AG04450 (cell line): Measurements from ENCODE around the gene RIPK4. TPM values are rescaled to one million over a fixed set of nuclear protein-coding genes. Genes with fewer than 3 reads are reported as not detected.

Experiments
- CTCF ChIA-PET: fragments of 300-600, 350-600 bp; formaldehyde crosslinking; extraction: SDS; loops from one replicate; lab custom pipeline; 2022; ENCODE audit warnings: antibody characterized with exemption, inconsistent platforms; lab: Charles Lee
- POLR2A ChIA-PET: fragments of 350-600 bp; formaldehyde crosslinking; extraction: SDS; loops from one replicate; lab custom pipeline; 2021; ENCODE audit warnings: antibody characterized with exemption, inconsistent platforms; lab: Yijun Ruan, JAX
- DNase-seq: peaks from one replicate; pipeline ENCODE4 v3.0.0-alpha.2; 2011; ENCODE audit warnings: low read depth, low spot score
- H3K27ac ChIP-seq: one replicate; pipeline ENCODE4 v1.5.1; 2012; ENCODE audit warnings: low read depth, low read length, control low read depth
- H3K27me3 ChIP-seq: one replicate; pipeline ENCODE4 v1.6.0; 2012; ENCODE audit warnings: low read length; ENCODE audit not compliant: control insufficient read depth, insufficient read depth
- H3K4me3 ChIP-seq: 2 replicates; pipeline ENCODE4 v1.5.1; 2011; ENCODE audit warnings: mild to moderate bottlenecking, low read depth, low read length, control low read depth
- H3K9me3 ChIP-seq: 2 replicates; pipeline ENCODE4 v1.5.1; 2012; ENCODE audit warnings: low read length; ENCODE audit not compliant: control insufficient read depth, insufficient read depth
- polyA plus RNA-seq: library from polyadenylated mRNA; depleted of rRNA; stranded (reverse); fragments of >200 nt; gene quantifications from 2 replicates; pipeline ENCODE4 v1.2.3, GENCODE V29; 2011
- TF ChIP-seq, protein P1 (sequence below): IDR thresholded peaks from 2 replicates; pipeline ENCODE4 v1.5.1; 2011; ENCODE audit warnings: low read depth, low read length, control low read depth, inconsistent platforms

The RIPK4 gene
- polyA plus RNA-seq, 1 experiment, result not detected

DNA sequence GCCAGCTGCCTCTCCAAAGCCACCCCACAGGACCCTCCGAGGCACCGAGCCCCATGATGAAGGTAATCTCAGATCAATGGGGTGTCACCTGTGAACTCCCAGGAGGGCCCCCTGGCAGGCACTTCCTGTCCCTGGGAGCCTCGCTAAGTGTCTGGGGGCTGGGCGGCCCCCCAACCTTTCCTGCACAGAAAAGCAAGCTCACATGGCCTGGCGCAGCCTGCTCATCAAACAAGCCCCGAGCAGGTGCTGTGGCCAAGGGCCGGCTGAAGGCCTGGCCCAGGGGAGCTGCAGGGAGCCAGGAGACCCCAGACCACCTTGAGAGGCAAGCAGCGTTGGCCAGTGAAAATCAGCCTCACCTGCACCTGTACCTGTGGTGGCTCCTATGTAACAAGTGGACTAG, 2.9 kb downstream of the RIPK4 start:
- peaks cover 80% of the 10 kb centered on the region for H3K27me3 ChIP-seq
- no peaks in the 10 kb centered on the region; the same call in 1 of the 2 replicates for H3K9me3 ChIP-seq
- no peak overlapping the region for H3K4me3 ChIP-seq
- POLR2A ChIA-PET, result interaction anchor here (0.6 kb wide), 1 partner anchor 120 kb away, joined by 5 read pairs; no protein-coding TSS in a partner anchor
- TF ChIP-seq, protein P1, sequence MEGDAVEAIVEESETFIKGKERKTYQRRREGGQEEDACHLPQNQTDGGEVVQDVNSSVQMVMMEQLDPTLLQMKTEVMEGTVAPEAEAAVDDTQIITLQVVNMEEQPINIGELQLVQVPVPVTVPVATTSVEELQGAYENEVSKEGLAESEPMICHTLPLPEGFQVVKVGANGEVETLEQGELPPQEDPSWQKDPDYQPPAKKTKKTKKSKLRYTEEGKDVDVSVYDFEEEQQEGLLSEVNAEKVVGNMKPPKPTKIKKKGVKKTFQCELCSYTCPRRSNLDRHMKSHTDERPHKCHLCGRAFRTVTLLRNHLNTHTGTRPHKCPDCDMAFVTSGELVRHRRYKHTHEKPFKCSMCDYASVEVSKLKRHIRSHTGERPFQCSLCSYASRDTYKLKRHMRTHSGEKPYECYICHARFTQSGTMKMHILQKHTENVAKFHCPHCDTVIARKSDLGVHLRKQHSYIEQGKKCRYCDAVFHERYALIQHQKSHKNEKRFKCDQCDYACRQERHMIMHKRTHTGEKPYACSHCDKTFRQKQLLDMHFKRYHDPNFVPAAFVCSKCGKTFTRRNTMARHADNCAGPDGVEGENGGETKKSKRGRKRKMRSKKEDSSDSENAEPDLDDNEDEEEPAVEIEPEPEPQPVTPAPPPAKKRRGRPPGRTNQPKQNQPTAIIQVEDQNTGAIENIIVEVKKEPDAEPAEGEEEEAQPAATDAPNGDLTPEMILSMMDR, result no peak
- CTCF ChIA-PET, result no interaction called here
- no peak for DNase-seq
- no peak overlapping the region for H3K27ac ChIP-seq

DNA sequence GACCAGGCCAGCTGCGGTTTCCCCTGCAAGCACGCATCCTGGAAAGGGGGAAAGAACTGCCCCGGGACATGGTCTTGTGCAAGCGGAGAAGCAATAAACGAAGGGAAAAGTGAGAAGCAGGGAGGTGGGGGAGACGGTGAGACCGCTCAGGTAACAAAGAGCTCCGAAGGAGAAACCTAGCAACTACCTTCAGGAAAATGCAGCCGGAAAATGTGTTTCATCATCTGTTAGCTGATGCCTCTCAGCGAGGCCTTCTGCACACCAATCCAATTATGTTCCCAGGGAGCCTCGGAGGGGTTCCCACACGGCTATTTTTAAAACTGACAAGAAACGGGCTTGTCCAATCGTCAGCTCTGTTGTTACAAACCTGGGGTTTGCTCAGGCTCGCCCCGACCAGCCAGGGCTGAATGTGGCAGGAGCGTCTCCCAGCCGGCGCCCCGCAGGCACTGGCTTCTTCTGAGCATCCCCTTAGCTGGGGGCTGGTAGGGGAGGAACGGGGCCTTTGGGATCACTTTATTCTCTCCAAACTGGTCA, 3.4 kb downstream of the RIPK4 start:
- H3K27ac ChIP-seq, result no peak overlapping the region
- TF ChIP-seq, protein P1, result no peak
- peaks cover 77% of the 10 kb centered on the region for H3K27me3 ChIP-seq
- ChIA-PET CTCF (no interaction called here), POLR2A (interaction anchor here (0.6 kb wide), 1 partner anchor 119 kb away, joined by 5 read pairs; no protein-coding TSS in a partner anchor)
- no peak for DNase-seq
- no peaks in the 10 kb centered on the region; the same call in 1 of the 2 replicates for H3K9me3 ChIP-seq
- H3K4me3 ChIP-seq, result no peak overlapping the region

DNA sequence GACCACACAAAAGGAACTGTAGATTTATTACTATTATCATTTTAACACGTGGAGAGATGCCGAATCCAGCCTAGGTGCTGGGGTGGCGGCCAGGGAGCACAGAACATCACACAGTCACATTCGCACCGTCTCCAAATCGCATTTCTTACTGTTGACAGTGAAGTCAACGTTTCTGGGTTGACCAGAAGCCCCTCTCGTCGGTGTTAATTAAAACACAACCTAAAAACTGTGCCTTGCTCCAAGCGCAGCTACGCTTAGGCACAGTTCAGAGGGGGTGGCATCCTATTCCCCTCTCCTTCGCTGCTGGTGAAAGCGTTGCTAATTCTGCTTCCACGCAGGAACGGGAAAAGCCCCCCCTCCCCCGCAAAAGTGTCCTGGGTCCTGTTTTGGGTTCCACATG, 4.1 kb downstream of the RIPK4 start:
- TF ChIP-seq, protein P1, result no peak
- no peak overlapping the region for H3K4me3 ChIP-seq
- no peak overlapping the region for H3K27ac ChIP-seq
- ChIA-PET POLR2A (no interaction called here), CTCF (no interaction called here)
- DNase-seq, result no peak
- H3K9me3 ChIP-seq, result no peaks in the 10 kb centered on the region; the same call in 1 of the 2 replicates
- H3K27me3 ChIP-seq, result peaks cover 70% of the 10 kb centered on the region

DNA sequence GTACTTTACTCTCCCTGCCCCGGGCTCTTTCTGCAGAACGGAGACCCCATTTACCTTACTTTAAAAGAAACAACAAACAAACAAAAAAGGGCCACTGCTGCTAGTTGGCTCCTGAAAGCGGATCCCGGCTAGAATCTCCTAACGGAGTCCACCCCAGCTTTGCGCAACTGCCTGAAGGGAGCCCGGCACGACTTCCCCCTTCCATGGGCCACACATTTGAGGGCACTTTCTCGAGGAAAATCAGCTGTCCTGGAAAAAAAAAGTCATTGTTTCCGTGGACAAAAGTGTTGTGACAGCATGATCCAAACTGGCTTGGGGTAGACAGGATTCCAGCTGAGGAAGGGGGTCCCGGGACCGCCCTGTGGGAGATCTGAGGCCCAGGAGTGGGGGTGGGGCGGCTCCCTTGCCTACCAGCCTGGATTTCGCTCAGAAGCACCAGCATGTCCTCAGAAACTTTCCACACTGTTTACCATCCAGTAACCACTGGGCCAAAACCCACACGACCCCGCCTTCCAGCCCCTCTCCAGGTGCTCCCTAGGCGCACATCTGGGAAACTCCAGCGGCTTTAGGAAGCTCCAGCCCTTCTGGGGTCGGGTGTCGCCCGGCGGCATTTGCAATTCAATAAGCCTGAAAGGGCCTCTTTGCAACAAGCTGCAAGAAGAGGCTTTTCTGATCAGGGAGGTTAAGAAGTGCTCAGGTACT, 4.8 kb downstream of the RIPK4 start:
- Histone ChIP-seq H3K4me3 (no peak overlapping the region), H3K27me3 (peaks cover 64% of the 10 kb centered on the region)
- POLR2A ChIA-PET, result no interaction called here

More for the DNA sequence above, 4.8 kb downstream of the RIPK4 start:
- Histone ChIP-seq H3K27ac (no peak overlapping the region), H3K9me3 (no peaks in the 10 kb centered on the region; the same call in 1 of the 2 replicates)
- no peak for DNase-seq
- TF ChIP-seq, protein P1, result no peak
- CTCF ChIA-PET, result interaction anchor here (0.9 to 1.3 kb wide), 2 partner anchors 14 to 150 kb away, joined by 3 read pairs; no protein-coding TSS in a partner anchor
